IPS-20b (cell line): ENCODE data around the gene ZNF470.

Source experiments
- H3K27ac ChIP-seq: one replicate; pipeline ENCODE4 v1.5.1; 2013; ENCODE audit warnings: low read length
- H3K27me3 ChIP-seq: 2 replicates; pipeline ENCODE4 v1.6.1; 2013; ENCODE audit warnings: mild to moderate bottlenecking, low read length, inconsistent platforms; ENCODE audit not compliant: insufficient read depth
- H3K36me3 ChIP-seq: 2 replicates; pipeline ENCODE4 v1.6.1; 2013; ENCODE audit warnings: low read depth, mild to moderate bottlenecking, inconsistent platforms, low read length, moderate library complexity; ENCODE audit not compliant: insufficient read depth
- H3K4me1 ChIP-seq: 2 replicates; pipeline ENCODE4 v1.6.1; 2013; ENCODE audit warnings: mild to moderate bottlenecking, control low read depth, inconsistent platforms, low read length, moderate library complexity; ENCODE audit not compliant: insufficient read depth
- H3K4me3 ChIP-seq: 2 replicates; pipeline ENCODE4 v1.5.1; 2013; ENCODE audit warnings: mild to moderate bottlenecking, low read length, inconsistent platforms
- H3K9ac ChIP-seq: 2 replicates; pipeline ENCODE4 v1.6.1; 2013; ENCODE audit warnings: low read depth, mild to moderate bottlenecking, inconsistent platforms, low read length, moderate library complexity
- H3K9me3 ChIP-seq: 2 replicates; pipeline ENCODE4 v1.6.1; 2013; ENCODE audit warnings: mild to moderate bottlenecking, low read depth, low read length, inconsistent platforms; ENCODE audit not compliant: insufficient read depth

The ZNF470 gene

DNA sequence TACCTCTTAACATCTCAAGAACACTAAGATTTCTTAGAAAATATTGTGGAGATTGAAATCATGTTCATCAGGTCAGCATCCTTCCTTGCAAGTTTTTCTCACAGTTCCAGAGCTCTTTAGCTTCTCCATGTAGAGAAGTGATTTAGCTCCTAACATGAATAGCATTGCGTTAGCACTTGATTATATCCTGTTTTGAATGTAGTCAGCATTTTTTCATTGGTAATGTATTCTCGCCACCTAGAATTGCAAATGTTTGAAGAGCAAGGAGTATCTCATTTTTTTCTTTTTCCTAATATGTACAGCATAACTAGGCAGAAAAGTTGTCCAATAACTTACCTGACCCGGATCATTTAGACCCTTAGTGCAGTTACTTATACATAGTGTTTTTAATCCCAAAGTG is 6.6 kb downstream of the ZNF470 start:
- Histone ChIP-seq H3K4me1 (no peaks in the 10 kb centered on the region), H3K9me3 (peaks cover 97% of the 10 kb centered on the region), H3K36me3 (peaks cover 87% of the 10 kb centered on the region), H3K27ac (no peak overlapping the region), H3K9ac (no peak overlapping the region), H3K4me3 (no peak overlapping the region), H3K27me3 (no peaks in the 10 kb centered on the region)

DNA sequence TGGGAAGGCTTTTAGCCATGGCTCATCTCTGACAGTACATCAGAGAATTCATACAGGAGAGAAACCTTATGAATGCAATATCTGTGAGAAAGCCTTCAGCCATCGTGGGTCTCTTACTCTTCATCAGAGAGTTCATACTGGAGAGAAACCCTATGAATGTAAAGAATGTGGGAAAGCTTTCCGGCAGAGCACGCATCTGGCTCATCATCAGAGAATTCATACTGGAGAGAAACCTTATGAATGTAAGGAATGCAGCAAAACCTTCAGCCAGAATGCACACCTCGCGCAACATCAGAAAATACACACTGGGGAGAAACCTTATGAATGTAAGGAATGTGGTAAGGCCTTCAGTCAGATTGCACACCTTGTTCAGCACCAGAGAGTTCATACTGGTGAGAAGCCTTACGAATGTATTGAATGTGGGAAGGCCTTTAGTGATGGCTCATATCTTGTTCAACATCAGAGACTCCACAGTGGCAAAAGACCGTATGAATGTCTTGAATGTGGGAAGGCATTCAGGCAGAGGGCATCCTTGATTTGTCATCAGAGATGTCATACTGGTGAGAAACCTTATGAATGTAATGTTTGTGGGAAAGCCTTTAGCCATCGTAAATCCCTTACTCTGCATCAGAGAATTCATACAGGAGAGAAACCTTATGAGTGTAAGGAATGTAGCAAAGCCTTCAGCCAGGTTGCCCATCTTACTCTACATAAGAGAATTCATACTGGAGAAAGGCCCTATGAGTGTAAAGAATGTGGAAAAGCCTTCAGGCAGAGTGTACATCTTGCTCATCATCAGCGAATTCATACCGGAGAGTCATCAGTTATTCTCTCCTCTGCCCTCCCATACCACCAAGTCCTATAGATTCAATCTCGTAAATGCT is 10.7 kb downstream of the ZNF470 start:
- no peak overlapping the region for H3K27ac ChIP-seq
- H3K9ac ChIP-seq: no peak overlapping the region
- H3K4me3 ChIP-seq: peak overlapping the region; percentile 17; the same call in 1 of the 2 replicates
- H3K9me3 ChIP-seq: peaks cover 98% of the 10 kb centered on the region
- peaks cover 54% of the 10 kb centered on the region for H3K36me3 ChIP-seq
- H3K4me1 ChIP-seq: no peaks in the 10 kb centered on the region
- H3K27me3 ChIP-seq: no peaks in the 10 kb centered on the region

GRCh38 chr19:56594446-56594782 is 27.1 kb downstream of the ZNF470 start:
- H3K36me3 ChIP-seq: peaks cover 12% of the 10 kb centered on the region
- H3K4me1 ChIP-seq: peaks cover 3% of the 10 kb centered on the region; the same call in 1 of the 2 replicates
- no peaks in the 10 kb centered on the region for H3K27me3 ChIP-seq
- no peak overlapping the region for H3K27ac ChIP-seq
- no peak overlapping the region for H3K9ac ChIP-seq
- peaks cover 26% of the 10 kb centered on the region for H3K9me3 ChIP-seq
- peak overlapping the region; percentile 92 for H3K4me3 ChIP-seq

- peak within 1 kb of the TSS; percentile 89 for H3K9ac ChIP-seq
- peak within 1 kb of the TSS; percentile 92 for H3K4me3 ChIP-seq
- H3K27me3 ChIP-seq: no peaks in the 10 kb centered on the region
- peak within 1 kb of the TSS; percentile 56 for H3K27ac ChIP-seq
- peaks cover 20% of the 10 kb centered on the region for H3K9me3 ChIP-seq
- peaks cover 3% of the 10 kb centered on the region; the same call in 1 of the 2 replicates for H3K4me1 ChIP-seq
- H3K36me3 ChIP-seq: peaks cover 12% of the 10 kb centered on the region
Observed at GRCh38 chr19:56594783-56595547, 27.7 kb downstream of the ZNF470 start, which contains the start of gene ZNF71. Gene ZNF71, plus strand, starts transcription at chr19:56595302. Its CDS starts 6,257 bp downstream, at chr19:56601559.

- Histone ChIP-seq H3K27ac (peak overlapping the region; percentile 56), H3K4me3 (peak overlapping the region; percentile 92), H3K36me3 (peaks cover 12% of the 10 kb centered on the region), H3K9me3 (peaks cover 14% of the 10 kb centered on the region), H3K4me1 (peaks cover 3% of the 10 kb centered on the region; the same call in 1 of the 2 replicates), H3K27me3 (no peaks in the 10 kb centered on the region), H3K9ac (peak overlapping the region; percentile 89)
Observed at GRCh38 chr19:56595548-56595899, 28.3 kb downstream of the ZNF470 start.

DNA sequence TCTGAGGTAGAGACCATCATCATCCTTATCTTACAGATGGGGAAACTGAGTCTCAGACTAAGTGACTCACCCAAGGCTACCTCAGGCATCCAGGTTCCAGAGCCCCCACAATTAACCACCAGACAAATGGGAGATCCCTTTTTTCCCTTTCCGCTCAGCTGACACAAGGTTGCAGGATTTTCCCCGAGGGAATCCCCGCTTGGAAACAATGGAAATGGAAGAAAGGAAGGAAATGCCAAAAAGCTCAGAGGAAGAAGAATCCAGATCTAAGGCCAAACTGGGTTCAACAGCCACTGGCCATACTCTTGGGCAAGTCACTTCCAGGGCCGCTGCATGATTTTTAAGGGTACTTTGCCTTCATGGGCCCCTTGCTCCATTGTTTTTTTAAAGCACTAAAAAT is 29.4 kb downstream of the ZNF470 start:
- Histone ChIP-seq H3K27me3 (no peaks in the 10 kb centered on the region), H3K36me3 (peaks cover 22% of the 10 kb centered on the region), H3K4me3 (no peak overlapping the region), H3K4me1 (peaks cover 3% of the 10 kb centered on the region; the same call in 1 of the 2 replicates), H3K9me3 (peaks cover 16% of the 10 kb centered on the region), H3K27ac (no peak overlapping the region), H3K9ac (no peak overlapping the region)

- H3K4me3 ChIP-seq: no peak overlapping the region
Observed at GRCh38 chr19:56597696-56598095, 30.4 kb downstream of the ZNF470 start.

GRCh38 chr19:56601375-56601774 is 34.1 kb downstream of the ZNF470 start:
- Histone ChIP-seq H3K9me3 (peaks cover 46% of the 10 kb centered on the region), H3K9ac (no peak overlapping the region), H3K27me3 (no peaks in the 10 kb centered on the region), H3K4me3 (no peak overlapping the region), H3K27ac (no peak overlapping the region), H3K36me3 (peaks cover 39% of the 10 kb centered on the region), H3K4me1 (no peaks in the 10 kb centered on the region)

More at GRCh38 chr19:56597696-56598095, 30.4 kb downstream of the ZNF470 start:
- Histone ChIP-seq H3K36me3 (peaks cover 32% of the 10 kb centered on the region), H3K4me1 (peaks cover 3% of the 10 kb centered on the region; the same call in 1 of the 2 replicates), H3K9me3 (peaks cover 15% of the 10 kb centered on the region), H3K9ac (no peak overlapping the region), H3K27ac (no peak overlapping the region), H3K27me3 (no peaks in the 10 kb centered on the region)

- H3K9me3 ChIP-seq: peaks cover 71% of the 10 kb centered on the region
- no peaks in the 10 kb centered on the region for H3K4me1 ChIP-seq
- H3K27ac ChIP-seq: no peak overlapping the region
- H3K4me3 ChIP-seq: no peak overlapping the region
- no peaks in the 10 kb centered on the region for H3K27me3 ChIP-seq
- no peak overlapping the region for H3K9ac ChIP-seq
- H3K36me3 ChIP-seq: peaks cover 27% of the 10 kb centered on the region
Observed at GRCh38 chr19:56603829-56604228, 36.6 kb downstream of the ZNF470 start.

DNA sequence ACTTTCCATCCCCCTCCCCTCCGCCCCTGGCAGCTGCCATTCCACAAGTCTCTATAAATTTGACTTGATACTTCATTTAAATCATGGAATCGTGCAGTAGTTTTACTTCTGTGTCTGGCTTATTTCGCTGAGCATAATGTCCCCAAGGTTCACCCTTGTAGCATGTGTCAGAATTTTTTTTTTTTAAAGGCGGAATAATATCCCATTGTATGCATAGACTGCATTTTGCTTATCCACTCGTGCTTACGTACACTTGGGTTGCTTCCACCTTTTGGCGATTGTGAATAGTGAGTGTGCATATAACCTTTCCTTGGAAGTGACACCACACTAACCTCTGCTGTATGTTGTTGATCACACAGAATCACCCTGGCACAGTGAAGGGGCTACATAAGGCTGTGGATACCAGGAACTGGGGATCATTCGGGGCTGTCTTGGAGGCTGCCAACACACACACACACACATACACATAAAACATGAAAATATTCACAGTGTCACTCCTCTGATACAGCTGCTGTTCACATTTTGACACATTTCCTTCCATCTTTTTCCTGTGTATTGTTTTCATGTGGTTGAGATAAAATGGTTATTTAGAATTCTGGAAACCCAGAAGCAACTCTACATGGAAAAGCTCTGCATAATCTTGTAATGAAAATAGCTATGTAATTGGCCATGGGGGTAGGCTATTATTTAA is 41.2 kb downstream of the ZNF470 start:
- Histone ChIP-seq H3K27ac (no peak overlapping the region), H3K27me3 (no peaks in the 10 kb centered on the region), H3K9me3 (peaks cover 96% of the 10 kb centered on the region), H3K36me3 (peaks cover 3% of the 10 kb centered on the region; the same call in 1 of the 2 replicates), H3K4me1 (no peaks in the 10 kb centered on the region), H3K9ac (no peak overlapping the region), H3K4me3 (no peak overlapping the region)

GRCh38 chr19:56611288-56611687 is 44.0 kb downstream of the ZNF470 start:
- no peak overlapping the region for H3K27ac ChIP-seq
- H3K9me3 ChIP-seq: peaks cover 96% of the 10 kb centered on the region
- H3K27me3 ChIP-seq: no peaks in the 10 kb centered on the region

More at GRCh38 chr19:56611288-56611687, 44.0 kb downstream of the ZNF470 start:
- Histone ChIP-seq H3K9ac (no peak overlapping the region), H3K4me3 (no peak overlapping the region), H3K4me1 (no peaks in the 10 kb centered on the region), H3K36me3 (peaks cover 4% of the 10 kb centered on the region; the same call in 1 of the 2 replicates)
